Islet precursor cell (in vitro differentiated cells): ENCODE measurements around the gene NAV3.

Source experiments
- DNase-seq: peaks from one replicate; pipeline ENCODE4 v3.0.0-alpha.2; 2018

Gene NAV3

GRCh38 chr12:78128211-78128610, 297.5 kb downstream of the NAV3 start:
- DNase-seq: no peak

- DNase-seq: no peak
Observed at GRCh38 chr12:78143717-78144116, 313.0 kb downstream of the NAV3 start.

GRCh38 chr12:78145398-78145797, 314.7 kb downstream of the NAV3 start:
- no peak for DNase-seq

- no peak for DNase-seq
Observed at GRCh38 chr12:78146365-78146772, 315.7 kb downstream of the NAV3 start.

GRCh38 chr12:78149459-78149858, 318.8 kb downstream of the NAV3 start:
- DNase-seq: no peak

- DNase-seq: no peak
Observed at GRCh38 chr12:78155546-78155945, 324.9 kb downstream of the NAV3 start.

GRCh38 chr12:78156751-78157150, 326.1 kb downstream of the NAV3 start:
- no peak for DNase-seq

- no peak for DNase-seq
Observed at GRCh38 chr12:78157199-78157598, 326.5 kb downstream of the NAV3 start.

- DNase-seq: no peak
Observed at GRCh38 chr12:78164154-78164553, 333.5 kb downstream of the NAV3 start.

GRCh38 chr12:78167510-78167909, 336.8 kb downstream of the NAV3 start:
- DNase-seq: no peak

GRCh38 chr12:78171061-78171460, 340.4 kb downstream of the NAV3 start:
- DNase-seq: no peak

- DNase-seq: no peak
Observed at GRCh38 chr12:78176643-78177042, 345.9 kb downstream of the NAV3 start.

GRCh38 chr12:78177298-78177697, 346.6 kb downstream of the NAV3 start:
- no peak for DNase-seq

- no peak for DNase-seq
Observed at GRCh38 chr12:78179346-78179745, 348.7 kb downstream of the NAV3 start.

- no peak for DNase-seq
Observed at GRCh38 chr12:78181544-78182162, 351.0 kb downstream of the NAV3 start.

GRCh38 chr12:78183824-78184223, 353.1 kb downstream of the NAV3 start:
- no peak for DNase-seq

- DNase-seq: no peak
Observed at GRCh38 chr12:78185109-78185508, 354.4 kb downstream of the NAV3 start.

- DNase-seq: no peak
Observed at GRCh38 chr12:78185651-78186050, 355.0 kb downstream of the NAV3 start.

- no peak for DNase-seq
Observed at GRCh38 chr12:78186670-78187069, 356.0 kb downstream of the NAV3 start.

- DNase-seq: no peak
Observed at GRCh38 chr12:78187741-78188140, 357.0 kb downstream of the NAV3 start.

GRCh38 chr12:78189656-78190055, 359.0 kb downstream of the NAV3 start:
- DNase-seq: no peak

GRCh38 chr12:78191611-78192010, 360.9 kb downstream of the NAV3 start:
- no peak for DNase-seq

- DNase-seq: no peak
Observed at GRCh38 chr12:78192979-78193378, 362.3 kb downstream of the NAV3 start.

GRCh38 chr12:78194448-78194847, 363.8 kb downstream of the NAV3 start:
- DNase-seq: no peak

- DNase-seq: no peak
Observed at GRCh38 chr12:78198896-78199295, 368.2 kb downstream of the NAV3 start.

- no peak for DNase-seq
Observed at GRCh38 chr12:78199926-78200325, 369.2 kb downstream of the NAV3 start.
